GM18907 (cell line): ENCODE results near the gene COX4I2.

Source experiments
- ATAC-seq: cut with Tn5 transposase; IDR thresholded peaks from one replicate; pipeline ENCODE4 v1.9.1; 2021; ENCODE audit warnings: mild to moderate bottlenecking, moderate library complexity; ENCODE audit not compliant: unreplicated experiment

COX4I2 gene

GRCh38 chr20:31674895-31675827 lies 37.4 kb downstream of the COX4I2 start:
- ATAC-seq: peak; percentile 77

DNA sequence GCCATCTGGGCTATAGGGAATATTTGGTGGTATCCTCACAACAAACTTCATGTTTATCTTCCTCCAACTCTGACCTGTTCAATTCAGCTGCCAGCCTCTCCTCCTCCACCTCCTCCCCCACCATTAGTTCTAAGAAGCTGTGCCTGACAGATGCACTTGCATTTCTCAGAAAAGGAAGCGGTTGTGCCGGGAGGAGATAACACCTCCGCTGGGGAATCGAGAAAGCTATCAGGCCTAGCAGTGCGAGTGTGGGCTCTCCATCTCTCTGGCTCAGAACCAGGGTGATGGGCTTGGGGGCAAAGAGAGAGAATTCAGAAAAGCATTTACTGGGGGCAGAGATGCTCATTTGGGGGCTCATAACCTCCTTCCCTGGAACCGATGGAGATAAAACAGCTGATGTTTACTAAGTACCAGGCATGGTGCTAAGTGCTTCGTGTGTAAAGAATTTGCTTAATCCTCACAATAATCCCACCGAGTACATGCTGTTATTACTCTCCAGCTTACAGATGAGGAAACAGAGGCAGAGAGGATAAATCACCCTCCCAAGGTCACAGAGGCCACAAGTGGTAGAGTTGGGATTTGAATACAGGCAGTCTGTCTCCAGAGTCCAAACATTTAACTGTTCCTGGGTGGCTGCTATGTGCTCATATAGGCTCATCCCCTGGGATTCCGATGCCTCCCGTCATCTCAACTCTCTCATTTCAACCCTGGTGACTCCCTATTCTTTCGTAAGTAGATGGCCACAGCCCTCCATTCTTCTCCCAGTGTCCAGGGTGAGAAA lies 38.3 kb downstream of the COX4I2 start:
- ATAC-seq: peak; percentile 46

DNA sequence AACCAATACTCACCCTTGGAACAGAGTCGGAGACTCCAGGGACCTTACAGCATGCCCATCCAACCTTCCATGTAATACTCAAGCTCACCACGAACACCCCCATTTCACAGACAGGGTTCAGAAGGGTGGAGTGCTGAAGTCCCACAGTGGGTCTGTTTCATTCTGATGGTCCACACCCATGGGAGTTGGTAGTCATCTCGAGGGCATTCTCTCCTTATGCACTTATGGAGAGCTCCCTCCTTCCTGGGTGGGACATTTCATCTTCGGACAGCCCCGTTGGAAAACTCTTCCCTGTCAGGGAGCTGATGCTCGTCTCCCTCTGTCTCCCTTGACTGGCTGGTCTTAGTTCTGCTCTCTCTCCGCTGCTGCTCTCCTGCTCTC lies 38.9 kb downstream of the COX4I2 start:
- ATAC-seq: no peak

DNA sequence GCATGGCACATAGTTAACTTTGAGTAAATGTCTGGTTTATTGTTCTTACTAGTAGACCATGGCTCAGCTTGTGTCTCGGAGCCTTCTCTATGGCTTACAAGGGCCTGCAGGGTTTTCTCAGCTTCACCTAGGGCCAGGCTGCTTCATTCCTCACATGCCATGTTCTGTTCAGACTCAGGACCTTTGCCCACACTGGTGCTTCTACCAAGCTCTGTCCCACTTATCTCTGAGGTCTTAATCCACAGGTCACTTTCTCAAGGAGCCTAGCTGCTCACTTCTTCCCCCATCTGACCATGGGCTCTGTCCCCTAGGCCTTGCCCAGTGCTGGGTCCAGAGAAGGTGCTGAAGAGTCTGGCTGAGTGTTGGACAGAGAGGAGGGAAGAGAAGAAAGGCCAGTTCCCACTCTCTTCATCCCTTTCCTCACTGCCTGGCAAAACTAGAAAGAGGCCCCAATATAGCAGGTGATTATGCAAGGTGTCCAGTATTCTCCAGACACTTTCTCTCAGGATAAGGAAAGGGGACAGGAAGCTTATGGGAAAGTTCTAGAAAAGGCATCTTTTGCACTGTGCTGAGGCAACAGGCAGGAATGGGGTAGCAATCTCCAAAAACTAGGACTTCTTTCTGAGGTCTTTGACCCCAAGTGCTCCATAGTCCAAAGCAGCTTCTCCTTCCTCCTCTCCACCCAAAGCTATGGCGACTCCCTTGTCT lies 40.0 kb downstream of the COX4I2 start:
- ATAC-seq: no peak

GRCh38 chr20:31678389-31679356 lies 41.0 kb downstream of the COX4I2 start:
- no peak for ATAC-seq

GRCh38 chr20:31679357-31680285 lies 41.9 kb downstream of the COX4I2 start:
- no peak for ATAC-seq

DNA sequence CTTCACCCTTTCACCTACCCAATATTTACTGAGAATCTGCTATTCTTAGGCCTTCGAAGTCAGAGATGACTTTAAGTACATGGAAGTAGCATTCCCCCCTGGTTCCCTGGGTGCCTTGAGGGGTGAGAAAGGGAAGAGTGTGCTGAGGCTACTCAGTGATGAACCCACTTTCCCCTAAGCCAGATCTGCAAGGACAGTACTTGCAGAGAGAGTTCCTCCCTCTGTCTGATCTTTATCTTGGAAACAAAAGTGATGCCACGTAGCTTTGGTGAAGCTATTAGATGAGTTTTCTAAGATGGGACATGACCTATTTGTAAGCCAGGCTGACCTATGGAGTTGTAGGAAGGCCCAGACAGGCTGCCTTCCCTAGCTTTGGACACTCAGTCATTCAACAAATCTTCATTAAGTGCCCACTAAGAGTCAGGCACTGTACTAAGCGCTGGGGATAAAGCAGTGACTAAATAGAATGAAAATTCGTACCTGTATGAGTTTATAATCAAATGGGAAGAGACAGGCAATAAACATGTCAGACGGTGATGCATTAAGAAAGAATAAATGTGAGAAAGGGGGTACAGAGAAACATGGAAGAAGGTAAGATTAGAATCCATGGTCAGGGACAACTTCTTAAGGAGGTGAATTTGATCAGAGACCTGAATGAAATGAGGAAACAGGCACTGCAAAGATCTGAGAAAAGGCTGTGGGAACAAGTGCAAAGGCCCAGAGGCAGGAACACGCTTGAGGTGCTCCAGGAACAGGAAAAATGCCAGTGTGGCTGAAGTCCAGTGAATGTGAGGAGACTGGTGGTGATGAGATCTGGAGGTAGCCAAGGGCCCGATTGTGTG lies 42.8 kb downstream of the COX4I2 start:
- ATAC-seq: no peak

GRCh38 chr20:31681128-31681727 lies 43.5 kb downstream of the COX4I2 start:
- no peak for ATAC-seq

- ATAC-seq: no peak
Observed at GRCh38 chr20:31681769-31682168, 44.1 kb downstream of the COX4I2 start.

- ATAC-seq: no peak
Observed at GRCh38 chr20:31682352-31682751, 44.6 kb downstream of the COX4I2 start.

GRCh38 chr20:31682927-31683326 lies 45.2 kb downstream of the COX4I2 start:
- ATAC-seq: no peak

GRCh38 chr20:31684153-31685015 lies 46.7 kb downstream of the COX4I2 start:
- peak; percentile 63 for ATAC-seq

DNA sequence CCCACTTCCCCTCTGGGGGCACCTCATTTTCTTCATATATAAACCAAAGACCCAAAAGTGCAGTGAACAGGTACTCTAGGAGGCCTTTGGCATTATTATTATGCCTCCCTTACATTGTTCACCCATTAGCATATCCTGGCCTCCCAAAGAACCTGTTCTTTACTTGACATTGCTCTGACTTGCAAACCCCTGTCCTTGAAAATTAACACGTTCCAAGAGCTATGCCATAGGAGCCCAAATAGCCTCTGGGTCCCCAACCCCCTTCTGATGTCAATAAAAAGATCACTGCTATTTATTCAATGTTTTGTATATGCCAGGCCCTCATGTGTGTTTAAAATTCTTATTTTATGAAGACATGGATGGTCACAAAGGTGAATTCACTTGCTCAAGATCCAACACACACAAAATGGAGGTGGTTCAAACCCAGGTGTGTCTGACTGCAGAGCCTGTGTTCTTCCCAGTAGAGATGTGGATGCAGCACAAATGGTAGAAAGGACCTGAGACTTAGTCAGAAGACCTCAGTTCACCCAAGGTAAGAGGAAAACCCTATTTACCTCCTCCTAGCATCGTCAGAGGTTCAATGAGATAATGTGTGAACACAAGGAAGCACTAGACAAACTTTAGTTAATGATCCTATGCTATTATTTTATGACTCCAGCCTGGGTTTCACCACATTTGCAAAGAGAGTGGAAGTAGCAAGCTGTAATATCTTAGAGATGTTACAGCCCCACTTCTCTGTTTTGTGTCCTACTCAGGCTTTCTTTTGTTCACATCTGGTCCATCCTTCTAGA lies 48.3 kb downstream of the COX4I2 start:
- no peak for ATAC-seq

DNA sequence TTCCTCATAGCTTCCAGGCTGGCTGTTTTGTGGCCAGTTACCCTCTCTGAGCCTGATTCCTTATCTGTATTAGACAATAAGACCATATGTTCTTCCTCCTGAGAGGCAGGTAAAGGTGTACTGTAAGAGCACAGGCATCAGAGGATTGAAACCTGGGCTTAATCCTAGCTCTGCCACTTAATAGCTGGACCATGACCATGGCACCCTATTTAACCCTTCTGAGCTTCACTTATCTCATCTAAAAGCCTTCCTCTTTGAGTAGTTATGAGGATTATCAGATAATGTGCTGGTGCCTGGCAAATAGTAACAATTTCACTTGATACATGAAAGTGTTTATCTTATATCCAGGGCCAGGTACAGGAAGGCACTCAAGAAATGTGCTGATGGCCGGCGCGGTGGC lies 50.1 kb downstream of the COX4I2 start:
- ATAC-seq: no peak

GRCh38 chr20:31689141-31689540 lies 51.4 kb downstream of the COX4I2 start:
- ATAC-seq: no peak

GRCh38 chr20:31690124-31690666 lies 52.5 kb downstream of the COX4I2 start:
- no peak for ATAC-seq
